H1 (cell line): ENCODE results near the gene ZSCAN16. TPM values are rescaled to one million over a fixed set of nuclear protein-coding genes. Genes with fewer than 3 reads are reported as not detected.

Experiments
- CTCF ChIA-PET: fragments of 300-600 bp; sonication (Branson Sonifier 250); formaldehyde crosslinking; loops from one replicate; lab custom pipeline; 2021; ENCODE audit not compliant: partially characterized antibody; lab: Charles Lee
- POLR2A ChIA-PET: fragments of 300-600 bp; sonication (Branson Sonifier 250); formaldehyde crosslinking; loops from one replicate; lab custom pipeline; 2021; ENCODE audit warnings: inconsistent platforms; ENCODE audit not compliant: partially characterized antibody; lab: Charles Lee
- DNase-seq, 2 experiments: peaks; one replicate each; pipeline versions ENCODE4 v3.0.0 to v3.0.0-alpha.2; 2010 to 2022; ENCODE audit warnings: low spot score in 2 of 2, low read depth in 1 of 2, mixed read lengths in 1 of 2
- FAIRE-seq: peaks from 2 replicates; lab custom pipeline; 2011; peaks lifted over from hg19 to GRCh38; lab: Jason Lieb, UNC
- H2AFZ ChIP-seq: 2 replicates; pipeline ENCODE4 v1.8.1; 2012; ENCODE audit warnings: low read length, inconsistent platforms
- H2AK5ac ChIP-seq: 2 replicates; pipeline ENCODE4 v1.6.1; 2013; ENCODE audit warnings: low read depth, low read length
- H2BK120ac ChIP-seq: replicated peaks from 2 replicates; pipeline ENCODE3; 2013; ENCODE audit warnings: low read depth, low read length, inconsistent platforms
- H2BK12ac ChIP-seq: 2 replicates; pipeline ENCODE4 v1.6.1; 2013; ENCODE audit warnings: low read depth, low read length
- H2BK15ac ChIP-seq: 2 replicates; pipeline ENCODE4 v1.6.1; 2013; ENCODE audit warnings: low read length
- H2BK20ac ChIP-seq: 2 replicates; pipeline ENCODE4 v1.6.1; 2013; ENCODE audit warnings: low read length
- H2BK5ac ChIP-seq: 2 replicates; pipeline ENCODE4 v1.6.1; 2013; ENCODE audit warnings: low read depth, low read length
- H3K14ac ChIP-seq: 2 replicates; pipeline ENCODE4 v1.6.1; 2013; ENCODE audit warnings: inconsistent platforms; ENCODE audit not compliant: insufficient read length
- H3K18ac ChIP-seq: 2 replicates; pipeline ENCODE4 v1.6.1; 2013; ENCODE audit warnings: low read length; ENCODE audit errors: extremely low read depth
- H3K23ac ChIP-seq: 2 replicates; pipeline ENCODE4 v1.6.1; 2013; ENCODE audit warnings: inconsistent platforms; ENCODE audit not compliant: insufficient read length
- H3K23me2 ChIP-seq: 2 replicates; pipeline ENCODE4 v1.6.1; 2013; ENCODE audit warnings: low read depth, low read length
- H3K27ac ChIP-seq: 2 replicates; pipeline ENCODE4 v1.6.1; 2011; ENCODE audit warnings: low read depth, low read length, inconsistent platforms
- H3K27me3 ChIP-seq, 4 experiments: replicated peaks in 1 of 4; 1 replicate in 1 of 4; 2 replicates in 3 of 4; pipeline versions ENCODE4 v1.6.1 to v1.8.1; 2011 to 2013; ENCODE audit warnings: low read length in 3 of 4, mild to moderate bottlenecking in 3 of 4, inconsistent platforms in 2 of 4, mixed read lengths in 2 of 4, moderate library complexity in 1 of 4; ENCODE audit not compliant: control insufficient read depth in 3 of 4, insufficient read depth in 3 of 4; ENCODE audit errors: extremely low read depth in 1 of 4
- H3K36me3 ChIP-seq, 4 experiments: 2 replicates each; pipeline versions ENCODE4 v1.6.1 to v1.8.1; 2011 to 2013; ENCODE audit warnings: mild to moderate bottlenecking in 4 of 4, low read length in 3 of 4, moderate library complexity in 2 of 4, control low read depth in 1 of 4, inconsistent platforms in 1 of 4; ENCODE audit not compliant: insufficient read depth in 4 of 4, control insufficient read depth in 2 of 4
- H3K4ac ChIP-seq: replicated peaks from 2 replicates; pipeline ENCODE3; 2013; ENCODE audit warnings: low read length, low read depth, mixed read lengths, inconsistent platforms; ENCODE audit not compliant: insufficient read length
- H3K4me1 ChIP-seq, 4 experiments: replicated peaks in 1 of 4; 1 replicate in 1 of 4; 2 replicates in 3 of 4; pipeline versions ENCODE4 v1.6.1 to v1.8.1; 2011 to 2013; ENCODE audit warnings: low read length in 3 of 4, inconsistent platforms in 2 of 4, mixed read lengths in 1 of 4; ENCODE audit not compliant: insufficient read depth in 4 of 4, control insufficient read depth in 3 of 4
- H3K4me2 ChIP-seq, 2 experiments: 2 replicates each; pipeline versions ENCODE4 v1.6.1 to v1.8.1; 2011 to 2013; ENCODE audit warnings: low read depth in 2 of 2, low read length in 2 of 2, control low read depth in 1 of 2, inconsistent platforms in 1 of 2, mild to moderate bottlenecking in 1 of 2; ENCODE audit not compliant: insufficient read depth in 1 of 2
- H3K4me3 ChIP-seq, 4 experiments: fragments of 200-600, 300-600 bp in 1 of 4; sonication (generic), shearing (Covaris generic), sonication (Bioruptor Twin) in 1 of 4; 2 replicates each; pipeline versions ENCODE4 v1.5.1 to v1.8.1; 2011 to 2016; ENCODE audit warnings: low read length in 4 of 4, low read depth in 3 of 4, control low read depth in 2 of 4, inconsistent platforms in 2 of 4, mild to moderate bottlenecking in 2 of 4, mixed read lengths in 1 of 4, moderate library complexity in 1 of 4; ENCODE audit not compliant: insufficient read depth in 2 of 4; ENCODE audit errors: extremely low read depth in 1 of 4
- H3K56ac ChIP-seq: replicated peaks from 2 replicates; pipeline ENCODE3; 2013; ENCODE audit warnings: low read depth, mild to moderate bottlenecking, mixed read lengths, low read length, inconsistent platforms; ENCODE audit not compliant: insufficient read length
- H3K79me1 ChIP-seq: 2 replicates; pipeline ENCODE4 v1.6.1; 2013; ENCODE audit warnings: low read depth, low read length, control low read depth
- H3K79me2 ChIP-seq, 2 experiments: 2 replicates each; pipeline versions ENCODE4 v1.6.1 to v1.8.1; 2012 to 2013; ENCODE audit warnings: low read length in 2 of 2, mild to moderate bottlenecking in 2 of 2, inconsistent platforms in 1 of 2; ENCODE audit not compliant: insufficient read depth in 2 of 2, control insufficient read depth in 1 of 2
- H3K9ac ChIP-seq, 4 experiments: replicated peaks in 1 of 4; 1 replicate in 1 of 4; 2 replicates in 3 of 4; pipeline versions ENCODE4 v1.6.1 to v1.8.1; 2011 to 2013; ENCODE audit warnings: low read depth in 3 of 4, low read length in 3 of 4, control low read depth in 2 of 4, mild to moderate bottlenecking in 2 of 4, moderate library complexity in 2 of 4, inconsistent platforms in 1 of 4; ENCODE audit errors: extremely low read depth in 1 of 4
- H3K9me3 ChIP-seq, 2 experiments: 2 replicates each; pipeline versions ENCODE4 v1.6.1 to v1.8.1; 2012 to 2013; ENCODE audit warnings: mild to moderate bottlenecking in 2 of 2, moderate library complexity in 2 of 2, control low read depth in 1 of 2, inconsistent platforms in 1 of 2, low read depth in 1 of 2, low read length in 1 of 2, mixed read lengths in 1 of 2; ENCODE audit not compliant: insufficient read depth in 2 of 2
- H4K20me1 ChIP-seq, 2 experiments: replicated peaks in 1 of 2; 2 replicates each; pipeline versions ENCODE3 to v1.8.1; 2011 to 2013; ENCODE audit warnings: inconsistent platforms in 2 of 2, low read length in 2 of 2, mild to moderate bottlenecking in 1 of 2; ENCODE audit not compliant: insufficient read depth in 2 of 2, control insufficient read depth in 1 of 2
- H4K5ac ChIP-seq: 2 replicates; pipeline ENCODE4 v1.6.1; 2013; ENCODE audit warnings: low read length, low read depth, mixed read lengths, inconsistent platforms; ENCODE audit not compliant: insufficient read length
- H4K8ac ChIP-seq: 2 replicates; pipeline ENCODE4 v1.8.0; 2013; ENCODE audit warnings: mild to moderate bottlenecking, moderate library complexity, low read length, inconsistent platforms; ENCODE audit not compliant: insufficient read depth; ENCODE audit errors: extremely low read depth
- H4K91ac ChIP-seq: replicated peaks from 2 replicates; pipeline ENCODE3; 2013; ENCODE audit warnings: low read length, mixed read lengths, inconsistent platforms; ENCODE audit not compliant: insufficient read length
- BRCA1 ChIP-seq: IDR thresholded peaks from 2 replicates; pipeline ENCODE4 v1.6.1; 2012; ENCODE audit warnings: low read depth, low read length, improper control_type of control experiment
- CREB1 ChIP-seq: IDR thresholded peaks from 2 replicates; pipeline ENCODE4 v1.6.1; 2012; ENCODE audit warnings: inconsistent platforms
- CTCF ChIP-seq, 3 experiments: IDR thresholded peaks; 1 replicate in 2 of 3; 2 replicates in 1 of 3; pipeline versions ENCODE4 v1.5.1 to v1.6.1; 2011; ENCODE audit warnings: low read length in 3 of 3, mild to moderate bottlenecking in 3 of 3, inconsistent platforms in 2 of 3, low read depth in 1 of 3, moderate library complexity in 1 of 3; ENCODE audit not compliant: insufficient read depth in 1 of 3; ENCODE audit errors: control extremely low read depth in 1 of 3
- EZH2 ChIP-seq: fragments of 200-600 bp; sonication (generic); IDR thresholded peaks from 2 replicates; pipeline ENCODE4 v1.7.1; 2012; ENCODE audit warnings: low read depth, mild to moderate bottlenecking, moderate library complexity, low read length, inconsistent platforms; ENCODE audit not compliant: severe bottlenecking
- HDAC2 ChIP-seq, 2 experiments: fragments of 300-600 bp in 1 of 2; sonication (generic) in 1 of 2; IDR thresholded peaks; 2 replicates each; pipeline ENCODE4 v1.6.1; 2011 to 2012; ENCODE audit warnings: low read depth in 2 of 2, low read length in 2 of 2, mild to moderate bottlenecking in 2 of 2, moderate library complexity in 2 of 2, borderline replicate concordance in 1 of 2, inconsistent platforms in 1 of 2
- POU5F1 ChIP-seq: IDR thresholded peaks from 2 replicates; pipeline ENCODE4 v1.6.1; 2011; ENCODE audit warnings: low read depth, mild to moderate bottlenecking, low read length, moderate library complexity
- RFX5 ChIP-seq: IDR thresholded peaks from 2 replicates; pipeline ENCODE4 v1.6.1; 2011; ENCODE audit warnings: low read depth, low read length, improper control_type of control experiment, borderline replicate concordance
- TAF1 ChIP-seq: IDR thresholded peaks from 2 replicates; pipeline ENCODE4 v1.6.1; 2011; ENCODE audit warnings: mild to moderate bottlenecking, low read depth, low read length
- USF2 ChIP-seq: IDR thresholded peaks from 2 replicates; pipeline ENCODE4 v1.6.1; 2011; ENCODE audit warnings: low read length, improper control_type of control experiment
- WGBS, 2 experiments: shearing (Covaris generic) in 1 of 2; methylation state at CpG; one replicate each; pipeline versions ENCODE4 v1.1.6 to v1.1.7; 2013 to 2015; ENCODE audit warnings: low lambda C conversion rate in 2 of 2, mixed read lengths in 2 of 2, inconsistent platforms in 1 of 2, low coverage in 1 of 2, missing lambda C conversion rate in 1 of 2; ENCODE audit not compliant: insufficient replicate concordance in 2 of 2, insufficient coverage in 1 of 2, insufficient read length in 1 of 2; ENCODE audit errors: extremely low coverage in 1 of 2, missing lambda C conversion rate in 1 of 2; 5-methylcytosine and 5-hydroxymethylcytosine counted together
- polyA plus RNA-seq, 7 experiments: library from polyadenylated mRNA; depleted of rRNA in 3 of 7; stranded (reverse) in 5 of 7; unstranded in 2 of 7; fragments of >200 nt in 5 of 7; fragments of 200-250 nt in 2 of 7; gene quantifications; 1 replicate in 5 of 7; 2 replicates in 1 of 7; 4 replicates in 1 of 7; pipeline versions ENCODE4 v1.2.1 to v1.2.3, GENCODE V29; 2011 to 2013; ENCODE audit warnings: missing spikeins in 2 of 7, mixed read lengths in 2 of 7
- total RNA-seq: library from RNA; stranded (reverse); fragmentation: NEBNext Ultra II Directional; extraction: Animal tissue kit (Norgen Biotek cat#: 25700); gene quantifications from 2 replicates; pipeline ENCODE4 v1.2.1, GENCODE V29; 2021

ZSCAN16 gene
- total and polyA plus RNA-seq, 2 of the 8 experiments (the other 6 are each of a cell fraction or from before 2014, with no cell fraction given) = 3.6 to 9.4 TPM

- Histone ChIP-seq H3K36me3 (peaks cover 2 to 23% (median 13%) of the 10 kb centered on the region in 4 experiments; a peak in 7 of 8 replicates), H3K4me3 (no peak overlapping the region), H2AK5ac (no peak overlapping the region), H3K27ac (no peak overlapping the region), H2BK5ac (no peak overlapping the region), H4K5ac (no peak overlapping the region), H4K91ac (no peak overlapping the region), H3K23me2 (peaks cover 2% of the 10 kb centered on the region; the same call in 1 of the 2 replicates), H2BK120ac (no peak overlapping the region), H3K79me2 (no peaks in the 10 kb centered on the region), H3K18ac (no peak overlapping the region), H3K4me1 (peaks cover 0 to 3% (median 0%) of the 10 kb centered on the region in 4 experiments; a peak in 1 of 7 replicates), H4K20me1 (peaks cover 0 to 2% of the 10 kb centered on the region in 2 experiments), H2BK15ac (no peak overlapping the region), H3K56ac (no peak overlapping the region), H3K79me1 (no peaks in the 10 kb centered on the region), H3K23ac (no peak overlapping the region), H2BK12ac (no peak overlapping the region), H2BK20ac (no peak overlapping the region), H3K14ac (no peak overlapping the region), H3K27me3 (peaks cover 0 to 4% (median 0%) of the 10 kb centered on the region in 4 experiments; a peak in 3 of 7 replicates), H3K9me3 (no peaks in the 10 kb centered on the region), H3K4ac (no peak overlapping the region), H3K9ac (no peak overlapping the region), H2AFZ (no peak overlapping the region), H3K4me2 (no peak overlapping the region), H4K8ac (no peak overlapping the region)
- CTCF ChIA-PET = interaction anchor here (0.9 to 1.7 kb wide), 4 partner anchors 9 to 912 kb away, joined by 3 to 4 read pairs (median 3); no protein-coding TSS in a partner anchor
- DNase-seq (no peak), FAIRE-seq (no peak)
- POLR2A ChIA-PET = interaction anchor here (0.5 to 2.0 kb wide), 7 partner anchors 11 to 177 kb away, joined by 3 to 6 read pairs (median 3); partner anchors contain the start of genes ZKSCAN8, ZNF165 and ZSCAN31
- whole genome bisulfite sequencing, 2 experiments = 89% methylated on average over 4 of the region's 4 CpGs; no CpG with 5 or more reads in 1 of the 2 experiments
- no peak for TF ChIP-seq HDAC2 (IDR thresholded peaks at IDR 0.05; ENCODE audit: borderline replicate concordance in 1 of 2, low read depth in 2 of 2, low read length in 2 of 2)
- no peak for TF ChIP-seq TAF1
- TF ChIP-seq CTCF (IDR thresholded peaks at IDR 0.05; ENCODE audit: control extremely low read depth in 1 of 3, insufficient read depth in 1 of 3, low read depth in 1 of 3, low read length in 3 of 3) = no peak
- no peak for TF ChIP-seq RFX5
- TF ChIP-seq POU5F1 = no peak
- no peak for TF ChIP-seq CREB1
- no peak for TF ChIP-seq BRCA1
- no peak for TF ChIP-seq USF2
- no peak for TF ChIP-seq EZH2
These were observed 34.7 kb downstream of the ZSCAN16 start for GRCh38 chr6:28159029-28159607.
